GM12878 (cell line): ENCODE results near the gene CAPN10. TPM values are rescaled to one million over a fixed set of nuclear protein-coding genes. Genes with fewer than 3 reads are reported as not detected.

Source experiments
- ASH2L ChIP-seq: fragments of 300-600, 200-600 bp; sonication (generic); IDR thresholded peaks from 2 replicates; pipeline ENCODE4 v1.6.1; 2017; ENCODE audit warnings: low read depth, mild to moderate bottlenecking, borderline replicate concordance
- BACH1 ChIP-seq: fragments of 450-650 bp; IDR thresholded peaks from 2 replicates; pipeline ENCODE4 v1.6.1; 2017; ENCODE audit warnings: mild to moderate bottlenecking, borderline replicate concordance
- BCL11A ChIP-seq: IDR thresholded peaks from 2 replicates; pipeline ENCODE4 v1.6.1; 2011; ENCODE audit warnings: low read depth, low read length
- BMI1 ChIP-seq: fragments of 450-650 bp; IDR thresholded peaks from 2 replicates; pipeline ENCODE4 v1.6.1; 2016; ENCODE audit warnings: mild to moderate bottlenecking, moderate library complexity, borderline replicate concordance
- CBFB ChIP-seq: IDR thresholded peaks from 2 replicates; pipeline ENCODE4 v1.6.1; 2016; ENCODE audit warnings: antibody characterized with exemption, low read depth
- CEBPB ChIP-seq, 2 experiments: fragments of 150-350 bp in 1 of 2; IDR thresholded peaks; 2 replicates each; pipeline ENCODE4 v1.6.1; 2012 to 2014; ENCODE audit warnings: low read depth in 2 of 2, low read length in 2 of 2, borderline replicate concordance in 1 of 2, inconsistent platforms in 1 of 2
- CHD2 ChIP-seq: IDR thresholded peaks from 2 replicates; pipeline ENCODE4 v1.6.1; 2011; ENCODE audit warnings: low read depth, low read length, improper control_type of control experiment, borderline replicate concordance
- FOXK2 ChIP-seq: fragments of 450-650 bp; IDR thresholded peaks from 2 replicates; pipeline ENCODE4 v1.6.1; 2017; ENCODE audit warnings: mild to moderate bottlenecking, moderate library complexity
- HDAC2 ChIP-seq: fragments of 200-600 bp; sonication (generic); IDR thresholded peaks from 2 replicates; pipeline ENCODE4 v1.6.1; 2017
- KAT2A ChIP-seq: conservative IDR thresholded peaks from 2 replicates; pipeline ENCODE4 v1.6.1; 2011; ENCODE audit warnings: low read depth, low read length; ENCODE audit not compliant: control insufficient read depth
- NFIC ChIP-seq: IDR thresholded peaks from 2 replicates; pipeline ENCODE4 v1.6.1; 2012; ENCODE audit warnings: low read depth, mild to moderate bottlenecking, inconsistent platforms, low read length, moderate library complexity
- NR2F1 ChIP-seq: fragments of 450-650 bp; conservative IDR thresholded peaks from 2 replicates; pipeline ENCODE4 v1.6.1; 2017; ENCODE audit warnings: mild to moderate bottlenecking
- RFX5 ChIP-seq: IDR thresholded peaks from 2 replicates; pipeline ENCODE4 v1.6.1; 2011; ENCODE audit warnings: low read depth, low read length, improper control_type of control experiment
- RUNX3 ChIP-seq: IDR thresholded peaks from 2 replicates; pipeline ENCODE4 v1.6.1; 2012; ENCODE audit warnings: low read length, inconsistent platforms
- SIX5 ChIP-seq: IDR thresholded peaks from 2 replicates; pipeline ENCODE4 v1.6.1; 2011; ENCODE audit warnings: mild to moderate bottlenecking, low read depth, low read length, moderate library complexity; ENCODE audit not compliant: severe bottlenecking
- SMAD1 ChIP-seq: fragments of 450-650 bp; IDR thresholded peaks from 2 replicates; pipeline ENCODE4 v1.6.1; 2018; ENCODE audit warnings: mild to moderate bottlenecking, low read depth; ENCODE audit not compliant: partially characterized antibody
- SREBF2 ChIP-seq: IDR thresholded peaks from 2 replicates; pipeline ENCODE4 v1.6.1; 2012; ENCODE audit warnings: mild to moderate bottlenecking, low read length
- TBL1XR1 ChIP-seq: IDR thresholded peaks from 2 replicates; pipeline ENCODE4 v1.6.1; 2012; ENCODE audit warnings: low read depth, low read length, improper control_type of control experiment
- TCF12 ChIP-seq: IDR thresholded peaks from 2 replicates; pipeline ENCODE4 v1.6.1; 2011; ENCODE audit warnings: low read depth, mild to moderate bottlenecking, low read length
- TCF7 ChIP-seq: IDR thresholded peaks from 2 replicates; pipeline ENCODE4 v1.6.1; 2014; ENCODE audit warnings: antibody characterized with exemption, borderline replicate concordance
- YBX1 ChIP-seq: fragments of 450-650 bp; IDR thresholded peaks from 2 replicates; pipeline ENCODE4 v1.6.1; 2016; ENCODE audit warnings: antibody characterized with exemption
- ZNF622 ChIP-seq: fragments of 450-650 bp; IDR thresholded peaks from 2 replicates; pipeline ENCODE4 v1.6.1; 2017; ENCODE audit warnings: mild to moderate bottlenecking, inconsistent platforms
- polyA plus RNA-seq, 11 experiments: library from polyadenylated mRNA; depleted of rRNA in 4 of 11; unstranded in 6 of 11; stranded (reverse) in 5 of 11; fragments of >200 nt; fragmentation: Nextera tagmentation in 4 of 11; fragmentation: Illumina TruSeq in 1 of 11; extraction: Ambion mirVana in 4 of 11; extraction: Trizol in 1 of 11; gene quantifications; 1 replicate in 1 of 11; 2 replicates in 10 of 11; pipeline versions ENCODE4 v1.2.1 to v1.2.3, GENCODE V29; 2011 to 2016; ENCODE audit warnings: inconsistent platforms in 2 of 11, missing spikeins in 2 of 11, low read depth in 1 of 11
- total RNA-seq, 4 experiments: library from RNA; depleted of rRNA in 3 of 4; stranded (reverse); fragments of >200 nt in 3 of 4; fragmentation: Illumina TruSeq in 1 of 4; extraction: Trizol in 1 of 4; gene quantifications; 2 replicates each; pipeline versions ENCODE4 v1.2.1 to v1.2.3, GENCODE V29; 2013 to 2021
- TF ChIP-seq, protein P1 (sequence below): fragments of 450-650 bp; formaldehyde crosslinking; IDR thresholded peaks from 2 replicates; pipeline ENCODE4 v1.4.0; 2020; ENCODE audit warnings: mild to moderate bottlenecking, moderate library complexity
- TF ChIP-seq, protein P2 (sequence below): fragments of 450-650 bp; IDR thresholded peaks from 2 replicates; pipeline ENCODE4 v1.6.1; 2016; ENCODE audit warnings: mild to moderate bottlenecking
- TF ChIP-seq, protein P3 (sequence below): fragments of 150-350 bp; IDR thresholded peaks from 2 replicates; pipeline ENCODE4 v1.6.1; 2014; ENCODE audit warnings: mild to moderate bottlenecking, low read depth, low read length
- TF ChIP-seq, protein P4 (sequence below): IDR thresholded peaks from 2 replicates; pipeline ENCODE4 v1.6.1; 2011; ENCODE audit warnings: low read depth, mild to moderate bottlenecking, low read length, moderate library complexity, borderline replicate concordance; ENCODE audit errors: extremely low read depth

The CAPN10 gene
- total and polyA plus RNA-seq, 10 of the 15 experiments (the other 5 are each of a cell fraction or from before 2014, with no cell fraction given), result 0.37 to 40.6 (median 17.5) TPM

DNA sequence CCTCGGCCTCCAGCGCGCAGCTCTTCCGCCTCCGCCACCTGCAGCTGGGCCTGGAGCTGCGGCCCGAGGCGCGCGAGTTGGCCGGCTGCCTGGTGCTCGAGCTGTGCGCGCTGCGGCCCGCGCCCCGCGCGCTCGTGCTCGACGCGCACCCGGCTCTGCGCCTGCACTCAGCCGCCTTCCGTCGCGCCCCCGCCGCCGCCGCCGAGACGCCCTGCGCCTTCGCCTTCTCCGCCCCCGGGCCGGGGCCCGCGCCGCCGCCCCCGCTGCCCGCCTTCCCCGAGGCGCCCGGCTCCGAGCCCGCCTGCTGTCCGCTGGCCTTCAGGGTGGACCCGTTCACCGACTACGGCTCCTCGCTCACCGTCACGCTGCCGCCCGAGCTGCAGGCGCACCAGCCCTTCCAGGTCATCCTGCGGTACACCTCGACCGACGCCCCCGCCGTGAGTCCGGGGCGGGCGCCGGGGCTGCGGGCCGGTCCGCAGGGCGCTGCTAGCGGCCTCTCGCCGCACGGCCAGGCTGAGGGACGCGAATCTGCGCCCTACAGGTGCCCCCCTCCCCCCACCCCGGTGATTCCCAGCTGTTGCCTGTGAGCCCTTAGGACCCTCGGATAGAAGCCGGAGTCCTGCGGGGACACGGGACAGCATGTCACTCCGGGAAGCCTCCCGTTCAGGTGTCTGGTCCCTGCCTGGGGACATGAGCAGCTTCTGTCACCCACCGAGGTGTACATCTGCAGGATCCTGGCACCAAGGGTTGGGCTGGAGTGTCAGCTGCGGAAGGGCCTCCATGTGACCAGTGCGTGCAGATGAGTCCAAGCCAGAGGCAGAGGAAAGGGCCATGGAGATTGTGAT lies 17.6 kb upstream of the CAPN10 start (continued):
- TF ChIP-seq, protein P1, sequence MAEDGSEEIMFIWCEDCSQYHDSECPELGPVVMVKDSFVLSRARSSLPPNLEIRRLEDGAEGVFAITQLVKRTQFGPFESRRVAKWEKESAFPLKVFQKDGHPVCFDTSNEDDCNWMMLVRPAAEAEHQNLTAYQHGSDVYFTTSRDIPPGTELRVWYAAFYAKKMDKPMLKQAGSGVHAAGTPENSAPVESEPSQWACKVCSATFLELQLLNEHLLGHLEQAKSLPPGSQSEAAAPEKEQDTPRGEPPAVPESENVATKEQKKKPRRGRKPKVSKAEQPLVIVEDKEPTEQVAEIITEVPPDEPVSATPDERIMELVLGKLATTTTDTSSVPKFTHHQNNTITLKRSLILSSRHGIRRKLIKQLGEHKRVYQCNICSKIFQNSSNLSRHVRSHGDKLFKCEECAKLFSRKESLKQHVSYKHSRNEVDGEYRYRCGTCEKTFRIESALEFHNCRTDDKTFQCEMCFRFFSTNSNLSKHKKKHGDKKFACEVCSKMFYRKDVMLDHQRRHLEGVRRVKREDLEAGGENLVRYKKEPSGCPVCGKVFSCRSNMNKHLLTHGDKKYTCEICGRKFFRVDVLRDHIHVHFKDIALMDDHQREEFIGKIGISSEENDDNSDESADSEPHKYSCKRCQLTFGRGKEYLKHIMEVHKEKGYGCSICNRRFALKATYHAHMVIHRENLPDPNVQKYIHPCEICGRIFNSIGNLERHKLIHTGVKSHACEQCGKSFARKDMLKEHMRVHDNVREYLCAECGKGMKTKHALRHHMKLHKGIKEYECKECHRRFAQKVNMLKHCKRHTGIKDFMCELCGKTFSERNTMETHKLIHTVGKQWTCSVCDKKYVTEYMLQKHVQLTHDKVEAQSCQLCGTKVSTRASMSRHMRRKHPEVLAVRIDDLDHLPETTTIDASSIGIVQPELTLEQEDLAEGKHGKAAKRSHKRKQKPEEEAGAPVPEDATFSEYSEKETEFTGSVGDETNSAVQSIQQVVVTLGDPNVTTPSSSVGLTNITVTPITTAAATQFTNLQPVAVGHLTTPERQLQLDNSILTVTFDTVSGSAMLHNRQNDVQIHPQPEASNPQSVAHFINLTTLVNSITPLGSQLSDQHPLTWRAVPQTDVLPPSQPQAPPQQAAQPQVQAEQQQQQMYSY (CRISPR knock-in tag), result no peak
- no peak for TF ChIP-seq SMAD1
- TF ChIP-seq NFIC, result no peak
- TF ChIP-seq TBL1XR1, result no peak
- no peak for TF ChIP-seq TCF7
- no peak for TF ChIP-seq RFX5
- no peak for TF ChIP-seq KAT2A
- TF ChIP-seq BCL11A, result no peak
- TF ChIP-seq HDAC2, result no peak
- no peak for TF ChIP-seq SIX5
- no peak for TF ChIP-seq CBFB
- TF ChIP-seq, protein P2, sequence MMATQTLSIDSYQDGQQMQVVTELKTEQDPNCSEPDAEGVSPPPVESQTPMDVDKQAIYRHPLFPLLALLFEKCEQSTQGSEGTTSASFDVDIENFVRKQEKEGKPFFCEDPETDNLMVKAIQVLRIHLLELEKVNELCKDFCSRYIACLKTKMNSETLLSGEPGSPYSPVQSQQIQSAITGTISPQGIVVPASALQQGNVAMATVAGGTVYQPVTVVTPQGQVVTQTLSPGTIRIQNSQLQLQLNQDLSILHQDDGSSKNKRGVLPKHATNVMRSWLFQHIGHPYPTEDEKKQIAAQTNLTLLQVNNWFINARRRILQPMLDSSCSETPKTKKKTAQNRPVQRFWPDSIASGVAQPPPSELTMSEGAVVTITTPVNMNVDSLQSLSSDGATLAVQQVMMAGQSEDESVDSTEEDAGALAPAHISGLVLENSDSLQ, result no peak
- TF ChIP-seq CHD2, result no peak
- TF ChIP-seq BMI1, result no peak
- peak; percentile 82 for TF ChIP-seq NR2F1
- no peak for TF ChIP-seq RUNX3
- no peak for TF ChIP-seq ZNF622
- TF ChIP-seq CEBPB (IDR thresholded peaks at IDR 0.05; ENCODE audit: borderline replicate concordance in 1 of 2, low read depth in 2 of 2, low read length in 2 of 2), result no peak
- TF ChIP-seq, protein P3, sequence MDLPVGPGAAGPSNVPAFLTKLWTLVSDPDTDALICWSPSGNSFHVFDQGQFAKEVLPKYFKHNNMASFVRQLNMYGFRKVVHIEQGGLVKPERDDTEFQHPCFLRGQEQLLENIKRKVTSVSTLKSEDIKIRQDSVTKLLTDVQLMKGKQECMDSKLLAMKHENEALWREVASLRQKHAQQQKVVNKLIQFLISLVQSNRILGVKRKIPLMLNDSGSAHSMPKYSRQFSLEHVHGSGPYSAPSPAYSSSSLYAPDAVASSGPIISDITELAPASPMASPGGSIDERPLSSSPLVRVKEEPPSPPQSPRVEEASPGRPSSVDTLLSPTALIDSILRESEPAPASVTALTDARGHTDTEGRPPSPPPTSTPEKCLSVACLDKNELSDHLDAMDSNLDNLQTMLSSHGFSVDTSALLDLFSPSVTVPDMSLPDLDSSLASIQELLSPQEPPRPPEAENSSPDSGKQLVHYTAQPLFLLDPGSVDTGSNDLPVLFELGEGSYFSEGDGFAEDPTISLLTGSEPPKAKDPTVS, result no peak
- peak; percentile 36; the same call in 1 of the 2 replicates for TF ChIP-seq BACH1
- TF ChIP-seq, protein P4, sequence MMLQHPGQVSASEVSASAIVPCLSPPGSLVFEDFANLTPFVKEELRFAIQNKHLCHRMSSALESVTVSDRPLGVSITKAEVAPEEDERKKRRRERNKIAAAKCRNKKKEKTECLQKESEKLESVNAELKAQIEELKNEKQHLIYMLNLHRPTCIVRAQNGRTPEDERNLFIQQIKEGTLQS, result no peak
- no peak for TF ChIP-seq ASH2L
- TF ChIP-seq YBX1, result no peak
- TF ChIP-seq TCF12, result peak; percentile 37; the same call in 1 of the 2 replicates
- no peak for TF ChIP-seq FOXK2
- TF ChIP-seq SREBF2, result no peak
